Effector memory CD4-positive, alpha-beta T cell (primary cell): Measurements from ENCODE around the gene XAGE1B.
"Not testable (repeated sequence)": the region's sequence is repeated elsewhere in the genome, so short reads cannot be mapped to it uniquely, and the experiment has no call there.

ENCODE experiments used
- DNase-seq, 3 donors: peaks; one replicate each; pipeline ENCODE4 v3.0.0-alpha.2; 2020
- H3K27ac ChIP-seq: 2 replicates; pipeline ENCODE4 v1.7.0; 2013; ENCODE audit warnings: mild to moderate bottlenecking, low read length, moderate library complexity; ENCODE audit not compliant: insufficient read depth, poor library complexity, severe bottlenecking
- H3K27me3 ChIP-seq: replicated peaks from 2 replicates; pipeline ENCODE4 v1.7.0; 2013; ENCODE audit warnings: mild to moderate bottlenecking, low read length; ENCODE audit not compliant: insufficient read depth, control insufficient read depth, poor library complexity, severe bottlenecking
- H3K36me3 ChIP-seq: 2 replicates; pipeline ENCODE4 v1.7.0; 2013; ENCODE audit warnings: mild to moderate bottlenecking, low read length, moderate library complexity; ENCODE audit not compliant: control insufficient read depth, insufficient read depth
- H3K4me1 ChIP-seq: 2 replicates; pipeline ENCODE4 v1.7.0; 2013; ENCODE audit warnings: low read length, mild to moderate bottlenecking; ENCODE audit not compliant: control insufficient read depth, insufficient read depth, poor library complexity, severe bottlenecking
- H3K4me3 ChIP-seq: 2 replicates; pipeline ENCODE4 v1.7.0; 2013; ENCODE audit warnings: low read length, low read depth, mild to moderate bottlenecking; ENCODE audit not compliant: insufficient read depth, poor library complexity, severe bottlenecking
- H3K9me3 ChIP-seq: 2 replicates; pipeline ENCODE4 v1.7.0; 2013; ENCODE audit warnings: mild to moderate bottlenecking, low read length, moderate library complexity; ENCODE audit not compliant: control insufficient read depth
- total RNA-seq, 3 donors: gene quantifications; one replicate each; lab custom pipeline; 2026; lab: John Stamatoyannopoulos, UW

XAGE1B gene
- total RNA-seq, result 0 reads per million in 3 donors

- H3K9me3 ChIP-seq, H3K27ac ChIP-seq, H3K4me3 ChIP-seq, H3K36me3 ChIP-seq, H3K27me3 ChIP-seq, H3K4me1 ChIP-seq, DNase-seq: not testable (repeated sequence)
Measured at GRCh38 chrX:52516987-52517325, at the start of gene XAGE1B. Gene XAGE1B (minus strand): TSS chrX:52517063. CDS start chrX:52515527, 1,536 bp downstream.

- no peak overlapping the region for H3K4me3 ChIP-seq
- DNase-seq, result no peak
Measured at GRCh38 chrX:52563105-52563504, 46.2 kb upstream of the XAGE1B start.

GRCh38 chrX:52558140-52558539 lies 41.3 kb upstream of the XAGE1B start:
- H3K9me3 ChIP-seq, result no peaks in the 10 kb centered on the region
- H3K4me1 ChIP-seq, result no peaks in the 10 kb centered on the region
- H3K27ac ChIP-seq, result no peak overlapping the region
- no peaks in the 10 kb centered on the region for H3K27me3 ChIP-seq
- DNase-seq, result no peak
- no peak overlapping the region for H3K4me3 ChIP-seq
- H3K36me3 ChIP-seq, result no peaks in the 10 kb centered on the region

More at GRCh38 chrX:52563105-52563504, 46.2 kb upstream of the XAGE1B start:
- H3K27me3 ChIP-seq, result no peaks in the 10 kb centered on the region
- no peaks in the 10 kb centered on the region for H3K36me3 ChIP-seq
- no peaks in the 10 kb centered on the region for H3K9me3 ChIP-seq
- H3K27ac ChIP-seq, result no peak overlapping the region
- H3K4me1 ChIP-seq, result no peaks in the 10 kb centered on the region

GRCh38 chrX:52556741-52557140 lies 39.9 kb upstream of the XAGE1B start:
- no peak for DNase-seq
- Histone ChIP-seq H3K4me3 (no peak overlapping the region), H3K36me3 (no peaks in the 10 kb centered on the region), H3K9me3 (no peaks in the 10 kb centered on the region), H3K4me1 (no peaks in the 10 kb centered on the region), H3K27me3 (no peaks in the 10 kb centered on the region), H3K27ac (no peak overlapping the region)

GRCh38 chrX:52553995-52554642 lies 37.3 kb upstream of the XAGE1B start:
- Histone ChIP-seq H3K4me1 (no peaks in the 10 kb centered on the region), H3K4me3 (no peak overlapping the region), H3K27me3 (no peaks in the 10 kb centered on the region), H3K36me3 (no peaks in the 10 kb centered on the region), H3K9me3 (no peaks in the 10 kb centered on the region), H3K27ac (no peak overlapping the region)
- DNase-seq, result no peak

- not testable (repeated sequence) for H3K9me3 ChIP-seq, H3K27ac ChIP-seq, H3K27me3 ChIP-seq, H3K36me3 ChIP-seq, H3K4me1 ChIP-seq, H3K4me3 ChIP-seq, DNase-seq
Measured at GRCh38 chrX:52548769-52549168, 31.9 kb upstream of the XAGE1B start.

GRCh38 chrX:52544147-52544840 lies 27.4 kb upstream of the XAGE1B start:
- no peaks in the 10 kb centered on the region for H3K27me3 ChIP-seq
- H3K9me3 ChIP-seq, result no peaks in the 10 kb centered on the region
- no peaks in the 10 kb centered on the region for H3K36me3 ChIP-seq
- no peak for DNase-seq
- H3K27ac ChIP-seq, result no peak overlapping the region
- H3K4me1 ChIP-seq, result no peaks in the 10 kb centered on the region
- H3K4me3 ChIP-seq, result no peak overlapping the region

GRCh38 chrX:52542311-52542710 lies 25.4 kb upstream of the XAGE1B start:
- H3K36me3 ChIP-seq, result no peaks in the 10 kb centered on the region
- no peak for DNase-seq
- no peak overlapping the region for H3K27ac ChIP-seq
- no peaks in the 10 kb centered on the region for H3K4me1 ChIP-seq
- no peak overlapping the region for H3K4me3 ChIP-seq
- H3K27me3 ChIP-seq, result no peaks in the 10 kb centered on the region
- no peaks in the 10 kb centered on the region for H3K9me3 ChIP-seq

- H3K27ac ChIP-seq, H3K4me3 ChIP-seq, H3K9me3 ChIP-seq, H3K36me3 ChIP-seq, H3K4me1 ChIP-seq, H3K27me3 ChIP-seq, DNase-seq: not testable (repeated sequence)
Measured at GRCh38 chrX:52541051-52541450, 24.2 kb upstream of the XAGE1B start.

GRCh38 chrX:52516110-52516986 lies 515 bp downstream of the XAGE1B start:
- not testable (repeated sequence) for H3K9me3 ChIP-seq, H3K27me3 ChIP-seq, DNase-seq, H3K4me3 ChIP-seq, H3K27ac ChIP-seq, H3K4me1 ChIP-seq, H3K36me3 ChIP-seq
